Measurements from ENCODE around the gene ZNF333.
A peak's percentile ranks its signal among the peaks of the same experiment; 100 is the strongest.

The ZNF333 gene

GRCh38 chr19:14670408-14670807 is 19.4 kb upstream of the ZNF333 start:
- Histone ChIP-seq H3K4me3 (replicated peaks; ENCODE audit: insufficient read depth, low read length) (no peak overlapping the region), H3K27me3 (ENCODE audit: insufficient read depth, poor library complexity, severe bottlenecking) (no peaks in the 10 kb centered on the region), H3K27ac (replicated peaks) (no peak overlapping the region)
- no peak for DNase-seq (ENCODE audit: low read depth in 1 of 2, low spot score in 1 of 2)
- TF ChIP-seq CTCF (IDR thresholded peaks at IDR 0.05; ENCODE audit: insufficient read depth, low read length), result no peak
- TF ChIP-seq GABPA (IDR thresholded peaks at IDR 0.05; ENCODE audit: low read depth), result no peak
- no peak for TF ChIP-seq POLR2AphosphoS5 (IDR thresholded peaks at IDR 0.05; ENCODE audit: low read depth)
- TF ChIP-seq REST (IDR thresholded peaks at IDR 0.05; ENCODE audit: insufficient replicate concordance, low read depth), result no peak
- TF ChIP-seq SPI1 (IDR thresholded peaks at IDR 0.05; ENCODE audit: borderline replicate concordance, low read depth), result no peak

GRCh38 chr19:14672188-14672872 is 17.5 kb upstream of the ZNF333 start:
- no peak overlapping the region for H3K4me3 ChIP-seq (replicated peaks; ENCODE audit: insufficient read depth, low read length)
- H3K27ac ChIP-seq (replicated peaks), result peak overlapping the region; percentile 53
- H3K27me3 ChIP-seq (ENCODE audit: insufficient read depth, poor library complexity, severe bottlenecking), result no peaks in the 10 kb centered on the region
- TF ChIP-seq CTCF (IDR thresholded peaks at IDR 0.05; ENCODE audit: insufficient read depth, low read length) (no peak), SPI1 (IDR thresholded peaks at IDR 0.05; ENCODE audit: borderline replicate concordance, low read depth) (peak; percentile 91), POLR2AphosphoS5 (IDR thresholded peaks at IDR 0.05; ENCODE audit: low read depth) (0 out of 2 replicates have a peak, but pooled peaks have one; percentile 31), REST (IDR thresholded peaks at IDR 0.05; ENCODE audit: insufficient replicate concordance, low read depth) (no peak)
- peak; percentile 90 to 91 for DNase-seq (ENCODE audit: low read depth in 1 of 2, low spot score in 1 of 2)

- no peaks in the 10 kb centered on the region for H3K27me3 ChIP-seq (ENCODE audit: insufficient read depth, poor library complexity, severe bottlenecking)
- peak overlapping the region; percentile 53 for H3K27ac ChIP-seq (replicated peaks)
- TF ChIP-seq POLR2AphosphoS5 (IDR thresholded peaks at IDR 0.05; ENCODE audit: low read depth) (no peak), SPI1 (IDR thresholded peaks at IDR 0.05; ENCODE audit: borderline replicate concordance, low read depth) (no peak), GABPA (IDR thresholded peaks at IDR 0.05; ENCODE audit: low read depth) (no peak)
- H3K4me3 ChIP-seq (replicated peaks; ENCODE audit: insufficient read depth, low read length), result no peak overlapping the region
- peak in 1 of 2 experiments; percentile 11 for DNase-seq (ENCODE audit: low read depth in 1 of 2, low spot score in 1 of 2)
These were observed 16.8 kb upstream of the ZNF333 start for GRCh38 chr19:14673088-14673487.

- no peaks in the 10 kb centered on the region for H3K27me3 ChIP-seq (ENCODE audit: insufficient read depth, poor library complexity, severe bottlenecking)
- peak within 1 kb of the TSS; percentile 15 for H3K27ac ChIP-seq (replicated peaks)
- DNase-seq (ENCODE audit: low read depth in 1 of 2, low spot score in 1 of 2), result peak; percentile 84 to 88
- H3K4me3 ChIP-seq (replicated peaks; ENCODE audit: insufficient read depth, low read length), result no peak within 1 kb of the TSS; the same call in 1 of the 2 replicates
- TF ChIP-seq REST (IDR thresholded peaks at IDR 0.05; ENCODE audit: insufficient replicate concordance, low read depth), result no peak
- no peak for TF ChIP-seq GABPA (IDR thresholded peaks at IDR 0.05; ENCODE audit: low read depth)
- TF ChIP-seq POLR2AphosphoS5 (IDR thresholded peaks at IDR 0.05; ENCODE audit: low read depth), result peak; percentile 53
- TF ChIP-seq SPI1 (IDR thresholded peaks at IDR 0.05; ENCODE audit: borderline replicate concordance, low read depth), result peak; percentile 57; the same call in 1 of the 2 replicates
- no peak for TF ChIP-seq CTCF (IDR thresholded peaks at IDR 0.05; ENCODE audit: insufficient read depth, low read length)
These were observed 15.1 kb upstream of the ZNF333 start, which contains the start of gene ADGRE3 for GRCh38 chr19:14674764-14675163. ADGRE3 (minus strand) TSS chr19:14674844; CDS start chr19:14674770, 74 bp downstream.
